ENCODE data around the gene SLAMF7. TPM values are rescaled to one million over a fixed set of nuclear protein-coding genes. Genes with fewer than 3 reads are reported as not detected.

The SLAMF7 gene
- total RNA-seq, 1 donor from 2014 or later: 24.0 TPM

DNA sequence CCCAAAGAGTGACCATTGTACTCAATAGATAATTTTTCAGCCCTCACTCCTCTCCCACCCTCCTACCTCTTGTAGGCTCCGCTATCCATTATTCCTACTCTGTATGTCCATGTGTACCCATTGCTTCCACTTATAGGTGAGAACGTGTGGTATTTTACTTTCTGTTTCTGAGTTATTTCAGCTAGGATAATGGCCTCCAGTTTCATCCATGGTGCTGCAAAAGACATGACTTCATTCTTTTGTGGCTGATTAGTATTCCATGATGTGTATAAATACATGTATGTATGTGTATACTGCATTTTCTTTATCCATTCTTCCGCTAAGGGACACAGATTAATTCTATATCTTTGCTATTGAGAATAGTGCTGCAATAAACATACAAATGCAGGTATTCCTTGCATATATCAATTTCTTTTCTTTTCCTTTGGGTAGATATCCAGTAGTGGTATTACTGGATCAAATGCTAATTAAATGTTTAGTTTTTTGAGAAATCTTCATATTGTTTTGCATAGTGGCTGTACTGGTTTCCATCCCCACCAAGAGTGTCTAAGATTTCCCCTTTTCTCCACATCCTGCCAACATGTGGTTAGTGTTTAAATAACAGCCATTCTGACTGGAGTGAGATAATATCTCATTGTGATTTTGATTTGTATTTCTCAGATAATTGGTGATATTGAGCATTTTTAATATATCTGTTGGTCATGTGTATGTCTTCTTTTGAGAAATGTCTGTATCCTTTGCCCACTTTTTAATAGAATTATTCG is 61.8 kb downstream of the SLAMF7 start:
- no peak for DNase-seq (ENCODE audit: low spot score)

DNA sequence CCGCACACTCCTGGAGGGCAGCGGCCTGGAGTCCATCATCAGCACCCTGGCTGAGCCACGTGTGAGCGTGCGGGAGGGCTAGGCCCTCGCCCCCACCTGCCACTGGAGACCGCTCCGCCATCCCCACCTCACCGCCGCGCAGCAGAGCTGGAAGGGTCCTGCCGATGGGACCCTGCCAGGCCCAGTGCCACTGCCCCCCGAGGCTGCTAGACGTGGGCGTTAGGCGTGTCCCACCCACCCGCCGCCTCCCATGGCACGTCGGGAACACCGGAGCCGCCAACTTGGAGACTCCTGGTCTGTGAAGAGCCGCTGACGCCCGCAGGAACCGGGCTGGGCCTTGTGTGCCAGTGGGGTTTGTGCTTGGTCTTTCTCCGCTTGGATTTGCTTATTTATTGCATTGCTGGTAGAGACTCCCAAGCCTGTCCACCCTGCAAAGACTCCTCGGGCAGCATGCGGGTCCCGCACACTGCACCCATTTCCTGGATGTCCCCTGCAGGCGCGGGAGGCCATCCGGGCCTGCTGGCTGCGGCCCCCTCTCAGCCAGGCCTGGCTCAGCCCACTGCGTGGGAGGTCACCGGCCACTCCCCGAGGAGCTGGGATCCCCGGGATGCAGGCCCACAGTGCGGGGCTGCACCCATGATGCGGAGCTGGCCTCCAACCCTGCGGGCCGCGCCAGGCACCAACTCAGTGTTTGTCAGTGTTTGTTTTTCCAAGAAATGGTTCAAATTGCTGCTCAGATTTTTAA is 63.0 kb downstream of the SLAMF7 start:
- no peak for DNase-seq (ENCODE audit: low spot score)

Other genes with a start within 250 kb of the SLAMF7 start
- 3.0 TPM for gene SLAMF6, start 216.0 kb upstream of the SLAMF7 start, total RNA-seq
- gene CD84, start 159.8 kb upstream of the SLAMF7 start, total RNA-seq: 7.7 TPM
- 0.83 TPM for gene SLAMF1, start 92.2 kb upstream of the SLAMF7 start, total RNA-seq
- gene CD48, start 27.4 kb upstream of the SLAMF7 start, total RNA-seq: 6.0 TPM
- gene LY9, start 56.9 kb downstream of the SLAMF7 start, total RNA-seq: 3.2 TPM
- gene CD244, start 123.6 kb downstream of the SLAMF7 start, total RNA-seq: 0.89 TPM
- 16.8 TPM for gene ITLN1, start 145.9 kb downstream of the SLAMF7 start, total RNA-seq
- gene ITLN2, start 215.6 kb downstream of the SLAMF7 start, total RNA-seq: not detected